GM21717 (cell line): ENCODE data around the gene CEP68.
"Not testable (repeated sequence)": the region's sequence is repeated elsewhere in the genome, so short reads cannot be mapped to it uniquely, and the experiment has no call there.

Experiments used
- ATAC-seq: cut with Tn5 transposase; IDR thresholded peaks from one replicate; pipeline ENCODE4 v1.9.1; 2021; ENCODE audit warnings: mild to moderate bottlenecking, moderate library complexity; ENCODE audit not compliant: unreplicated experiment

CEP68 gene

DNA sequence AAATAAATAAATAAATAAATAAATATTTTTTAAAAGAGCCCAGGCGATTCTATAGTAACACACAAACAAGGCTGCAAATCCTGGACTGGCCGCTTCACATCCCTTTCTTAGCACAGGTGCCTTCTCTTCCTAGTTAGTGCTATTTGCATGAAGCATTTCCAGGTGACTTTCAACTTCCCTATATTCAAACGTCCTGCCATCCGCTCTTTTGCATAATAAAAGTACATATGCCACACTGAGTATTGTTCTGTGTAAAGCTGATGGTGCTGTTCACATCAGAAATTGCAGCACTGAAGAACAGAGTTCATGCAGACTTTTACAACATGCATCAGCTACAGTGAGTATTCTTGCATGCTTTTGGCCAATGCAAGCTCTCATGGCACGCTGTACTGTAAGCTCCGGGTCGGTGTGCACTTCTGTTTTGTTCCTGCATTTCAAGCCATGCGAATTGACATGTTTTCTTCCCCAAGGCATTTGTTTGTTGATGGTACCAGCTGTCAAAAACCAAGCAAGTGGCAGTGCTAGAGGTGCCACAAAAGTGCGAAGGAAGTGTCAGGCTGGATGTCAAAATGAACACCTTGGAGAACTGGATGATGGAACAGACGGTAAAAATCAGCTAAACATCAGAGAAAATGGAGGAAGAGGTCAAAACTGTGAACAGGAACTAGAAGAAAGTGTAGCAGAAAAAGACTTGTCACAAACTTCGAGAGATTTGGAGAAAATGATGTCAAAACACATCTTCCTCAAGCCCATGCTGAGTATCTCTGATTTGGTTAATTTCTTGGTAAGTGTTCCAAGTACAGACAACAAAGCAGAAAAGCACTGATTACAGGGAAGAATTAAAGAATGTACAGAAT, 25.5 kb upstream of the CEP68 start:
- ATAC-seq, result no peak

DNA sequence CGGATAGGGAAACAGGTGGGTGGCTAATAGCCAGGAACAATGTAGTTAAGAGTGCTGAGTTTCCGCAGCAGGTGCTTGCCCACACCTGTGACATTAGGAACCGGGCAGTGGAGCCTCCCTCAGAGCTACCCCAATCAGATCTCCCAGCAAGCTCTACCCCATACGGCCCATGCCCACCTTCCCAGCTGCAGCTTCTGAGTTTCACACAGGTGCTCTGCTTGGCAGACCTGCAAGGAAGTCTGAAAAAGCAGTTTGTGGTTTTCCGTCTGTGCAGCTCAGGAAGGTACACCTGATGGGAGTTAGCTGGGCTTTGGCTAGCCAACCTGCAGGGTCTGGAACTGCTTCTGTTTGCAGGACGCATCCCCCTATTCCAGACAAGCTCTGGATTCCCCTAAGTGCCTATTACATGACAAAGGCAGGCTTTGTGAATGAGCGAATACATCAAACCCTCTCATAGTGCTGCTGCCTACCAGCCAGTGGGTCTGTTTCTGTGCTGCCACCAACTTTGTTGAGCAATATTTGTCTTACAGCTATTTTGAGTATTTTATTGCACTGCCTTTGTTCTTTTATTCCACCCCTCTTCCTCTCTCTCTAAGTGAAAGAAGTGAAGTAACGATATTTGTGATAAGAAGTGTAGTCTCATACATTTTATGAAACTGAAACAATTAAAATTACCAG, 24.7 kb upstream of the CEP68 start:
- ATAC-seq, result peak; percentile 34

DNA sequence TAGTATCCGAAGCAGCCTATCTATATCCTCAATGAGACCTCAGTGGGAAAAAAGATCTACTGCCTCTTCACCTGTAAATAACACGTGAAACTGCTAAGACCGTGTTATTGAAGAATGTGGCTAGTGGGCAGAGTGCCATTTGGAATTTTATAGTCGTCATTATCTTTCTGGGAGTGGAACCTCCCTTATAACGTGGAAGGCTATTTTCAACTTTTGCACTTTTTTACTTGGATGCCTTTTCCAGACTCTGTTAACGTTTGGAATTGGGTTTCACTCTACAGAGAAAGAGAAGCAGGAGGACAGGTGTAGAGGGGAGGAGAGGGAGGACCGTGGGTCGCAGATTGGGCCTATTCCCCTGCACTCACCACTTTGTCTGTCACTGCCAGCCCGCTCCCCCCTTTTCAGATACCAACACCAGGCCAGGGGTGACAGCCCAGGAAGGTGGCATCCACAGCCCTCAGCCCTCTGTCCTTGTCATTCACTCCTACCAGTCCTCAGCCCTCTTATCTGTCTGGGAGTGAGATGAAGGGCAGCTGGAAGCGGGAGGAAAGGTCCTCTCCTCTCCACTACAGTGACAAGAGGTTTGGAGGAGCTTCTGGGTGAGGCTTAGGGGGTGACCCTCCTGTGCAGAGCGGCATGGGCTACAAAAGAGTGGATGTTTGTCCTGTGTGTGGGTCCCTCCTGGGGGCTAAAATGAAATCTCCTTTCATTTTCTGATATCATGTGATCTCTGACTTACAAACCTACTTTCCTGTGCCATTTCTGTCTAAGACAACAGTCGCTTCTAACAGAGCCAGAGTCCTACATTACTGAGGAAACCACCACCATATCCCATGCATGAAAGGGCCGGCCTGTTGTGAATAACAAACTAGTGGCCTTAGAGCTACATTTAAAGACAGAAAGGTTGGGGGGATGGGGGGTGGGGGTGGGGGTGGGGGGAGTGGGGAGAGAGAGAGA, 23.9 kb upstream of the CEP68 start:
- ATAC-seq, result no peak

DNA sequence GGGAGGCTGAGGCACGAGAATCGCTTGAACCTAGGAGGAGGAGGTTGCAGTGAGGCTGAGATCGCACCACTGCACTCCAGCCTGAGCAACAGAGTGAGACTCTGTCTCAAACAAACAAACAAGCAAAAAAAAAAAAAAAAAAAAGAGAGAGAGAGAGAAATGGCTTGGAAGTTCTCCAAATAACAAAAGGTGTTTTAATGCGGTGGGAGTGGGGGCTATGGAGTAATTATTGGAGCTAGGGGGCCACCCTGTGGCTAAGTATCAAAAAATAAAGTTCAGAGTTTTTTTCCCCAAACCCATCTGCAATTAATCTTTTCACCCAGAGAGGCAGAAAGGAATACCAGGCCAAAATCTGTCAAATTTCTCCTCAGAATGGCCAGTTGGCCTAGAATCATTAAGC, 23.0 kb upstream of the CEP68 start:
- no peak for ATAC-seq

DNA sequence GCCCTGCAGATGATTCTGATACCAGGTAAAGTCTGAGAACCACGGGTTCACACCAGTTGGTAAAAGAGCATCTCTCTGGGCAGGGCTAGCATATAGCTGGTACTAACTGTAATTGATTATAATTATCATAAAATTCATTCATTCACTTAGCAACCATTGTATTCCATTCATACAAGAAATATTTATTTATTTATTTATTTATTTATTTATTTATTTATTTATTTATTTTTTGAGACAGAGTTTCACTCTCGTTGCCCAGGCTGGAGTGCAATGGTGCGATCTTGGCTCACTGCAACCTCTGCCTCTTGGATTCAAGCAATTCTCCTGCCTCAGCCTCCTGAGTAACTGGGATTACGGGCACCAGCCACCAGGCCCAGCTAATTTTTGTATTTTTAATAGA, 22.5 kb upstream of the CEP68 start:
- not testable (repeated sequence) for ATAC-seq

DNA sequence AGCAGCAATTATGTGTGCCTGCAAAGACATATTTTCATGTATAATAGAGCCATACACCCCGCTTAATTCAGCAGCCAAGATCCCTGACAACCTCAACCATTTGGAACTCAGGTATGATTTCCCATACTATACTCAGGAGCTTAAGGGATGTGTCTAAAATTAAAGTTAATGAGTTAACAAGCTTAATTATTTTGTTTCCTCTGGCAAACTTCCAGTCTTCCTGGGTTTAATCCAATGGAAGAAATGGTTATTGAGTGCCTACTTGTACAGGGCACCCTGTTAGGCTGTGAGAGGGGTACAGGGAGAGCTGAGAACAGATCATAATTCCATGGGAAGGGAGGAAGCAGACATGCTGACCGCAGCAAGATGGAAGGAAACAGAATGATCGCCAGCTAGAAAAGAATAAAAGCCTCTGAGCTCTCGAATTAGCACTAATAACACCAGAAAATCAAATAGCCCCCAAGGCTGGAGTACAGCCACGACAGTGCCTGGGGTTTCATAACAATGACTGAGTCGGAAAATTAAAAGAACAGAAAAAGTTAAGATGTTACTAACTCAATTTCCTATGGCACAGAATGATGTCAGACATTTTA, 20.8 kb upstream of the CEP68 start:
- no peak for ATAC-seq

DNA sequence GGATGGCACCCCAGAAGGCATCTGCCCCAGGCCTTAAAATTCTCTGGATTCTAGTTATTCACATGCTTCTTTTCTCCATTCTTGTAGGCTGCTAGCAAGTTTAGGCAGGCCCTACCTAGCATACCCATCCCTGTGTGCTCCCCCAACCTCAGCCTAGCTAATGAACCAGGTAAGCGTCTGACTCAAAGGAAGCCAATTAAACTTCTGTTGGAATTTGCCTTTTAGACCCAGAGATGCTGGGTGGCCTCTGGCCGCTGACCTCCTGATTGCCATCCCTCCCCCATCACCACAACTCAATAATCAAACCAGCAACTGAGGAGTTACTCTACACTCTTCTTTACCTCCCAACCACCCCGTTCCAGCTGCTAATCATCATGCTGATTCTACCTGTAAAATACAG, 19.0 kb upstream of the CEP68 start:
- no peak for ATAC-seq

DNA sequence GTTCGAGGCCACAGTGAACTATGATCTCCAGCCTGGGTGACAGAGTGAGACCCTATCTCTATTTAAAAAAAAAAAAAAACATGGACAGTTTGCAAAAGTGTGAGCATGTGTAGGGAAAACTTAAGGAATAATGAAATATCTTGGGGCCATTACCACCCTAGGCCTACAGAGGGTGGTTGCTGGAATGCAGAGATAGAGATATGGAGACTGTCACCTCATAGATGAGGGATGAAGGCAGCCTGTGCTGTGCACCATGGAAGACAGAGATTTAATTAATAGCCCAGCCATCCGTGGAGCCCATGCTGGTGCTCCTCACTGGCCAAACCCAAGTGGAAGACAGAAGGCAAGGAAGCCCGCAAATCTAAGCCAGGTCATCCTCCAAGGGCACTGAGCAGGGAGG, 16.6 kb upstream of the CEP68 start:
- ATAC-seq, result no peak

DNA sequence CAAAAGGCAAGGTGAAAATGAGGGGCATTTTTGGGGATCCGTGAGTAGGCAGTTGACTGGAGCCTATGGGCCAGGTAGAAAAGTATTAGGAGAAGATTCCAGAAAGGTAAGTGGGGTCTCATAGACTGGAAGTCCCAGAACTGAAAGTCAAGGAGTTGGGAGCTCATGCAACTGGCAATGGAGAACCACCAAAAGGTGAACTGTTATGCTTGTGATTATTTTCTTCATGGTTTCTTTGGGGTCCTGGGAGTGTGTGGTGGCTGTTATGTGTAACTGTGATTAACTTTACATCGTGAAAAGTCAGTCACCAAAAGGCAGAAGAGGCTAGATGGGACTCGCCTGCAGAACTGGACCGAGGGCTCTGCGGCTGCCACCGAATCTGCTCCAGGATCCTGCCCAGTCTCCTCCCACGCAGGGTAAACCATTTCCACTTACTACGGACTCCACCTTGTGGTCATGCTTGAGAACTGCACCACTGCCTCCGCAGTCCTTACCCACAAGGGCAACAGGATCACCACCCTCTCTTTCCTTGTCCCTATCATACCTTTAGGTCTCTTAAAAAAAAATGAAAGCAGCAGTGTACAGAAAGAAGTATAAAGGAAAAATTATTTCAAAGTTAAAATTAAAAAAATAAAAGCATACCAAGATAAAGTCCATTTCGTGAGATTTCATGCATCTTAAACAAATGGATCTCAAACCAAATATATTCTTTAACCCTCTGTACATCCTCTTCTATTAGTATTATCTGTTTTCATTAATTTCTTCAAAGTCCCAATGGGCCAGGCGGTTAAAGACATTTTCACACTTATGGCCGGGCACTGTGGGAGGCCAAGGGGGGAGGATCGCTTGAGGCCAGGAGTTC, 15.6 kb upstream of the CEP68 start:
- ATAC-seq, result peak; percentile 87

DNA sequence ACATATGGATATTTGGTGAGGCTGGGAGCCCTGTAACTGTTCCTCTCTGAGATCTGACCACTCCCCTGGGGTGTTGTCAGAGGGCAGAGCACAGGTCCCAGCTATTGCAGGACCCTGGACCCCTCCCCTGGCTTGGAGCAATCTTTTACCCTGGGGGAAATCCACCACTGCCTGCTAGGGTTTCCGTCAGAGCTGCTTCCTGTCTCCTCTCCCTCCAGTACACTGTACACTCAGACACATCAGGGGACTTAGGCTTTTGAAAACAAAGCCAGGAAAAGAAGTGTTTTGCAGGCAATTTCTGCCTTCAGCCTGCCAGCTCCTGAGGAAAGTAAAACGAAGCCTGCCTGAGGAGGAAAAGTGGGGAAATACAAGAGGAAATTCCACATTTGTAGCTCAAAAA, 13.2 kb upstream of the CEP68 start:
- ATAC-seq, result no peak

DNA sequence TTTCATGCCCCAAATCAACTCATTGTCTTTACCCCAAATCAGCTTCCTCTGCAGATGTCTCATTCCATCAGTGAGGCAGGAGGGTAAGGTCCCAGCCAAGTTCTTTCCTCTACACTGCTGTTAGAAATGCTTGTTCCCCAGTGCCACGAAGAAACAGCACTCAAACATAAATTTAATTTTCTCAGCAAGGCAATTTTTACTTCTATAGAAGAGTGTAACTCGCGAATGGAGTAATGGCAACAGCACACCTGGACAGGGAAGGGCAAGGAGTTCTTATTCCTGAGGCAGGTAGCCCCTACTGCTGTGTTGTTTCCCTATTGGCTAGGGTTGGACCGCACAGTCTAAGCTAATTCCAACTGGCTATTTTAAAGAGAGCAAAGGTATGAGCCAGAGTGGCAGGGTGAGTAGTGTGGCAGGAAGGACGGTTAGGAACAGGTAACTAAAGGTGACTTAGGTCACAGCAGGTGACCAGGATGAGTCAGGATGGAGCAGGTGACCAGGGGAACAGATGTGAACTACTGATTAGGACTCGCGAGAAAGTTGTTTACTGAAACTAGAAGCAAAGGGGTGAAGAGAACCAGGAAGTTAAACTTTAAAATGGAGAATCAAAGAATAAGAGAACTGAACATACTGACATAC, 12.0 kb upstream of the CEP68 start:
- no peak for ATAC-seq

DNA sequence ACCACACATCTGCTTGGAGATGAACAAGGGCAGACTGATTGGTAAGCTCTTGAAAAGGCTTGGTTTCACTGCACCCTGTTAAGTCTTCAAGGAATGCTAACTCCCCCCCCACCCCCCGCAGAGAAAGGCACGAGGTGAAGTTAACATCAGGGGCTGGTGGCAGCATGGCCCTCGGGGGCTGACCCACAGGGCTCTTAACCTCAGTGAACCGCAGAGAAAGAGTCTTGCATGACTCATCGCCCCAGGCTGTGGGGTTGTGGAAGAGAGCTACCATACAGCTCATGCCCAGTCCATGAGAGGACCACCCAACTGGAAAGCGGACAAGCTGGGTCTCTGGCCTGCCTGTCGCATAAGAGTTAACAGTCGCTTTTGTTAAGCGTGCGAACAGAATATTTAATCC, 10.6 kb upstream of the CEP68 start:
- no peak for ATAC-seq

DNA sequence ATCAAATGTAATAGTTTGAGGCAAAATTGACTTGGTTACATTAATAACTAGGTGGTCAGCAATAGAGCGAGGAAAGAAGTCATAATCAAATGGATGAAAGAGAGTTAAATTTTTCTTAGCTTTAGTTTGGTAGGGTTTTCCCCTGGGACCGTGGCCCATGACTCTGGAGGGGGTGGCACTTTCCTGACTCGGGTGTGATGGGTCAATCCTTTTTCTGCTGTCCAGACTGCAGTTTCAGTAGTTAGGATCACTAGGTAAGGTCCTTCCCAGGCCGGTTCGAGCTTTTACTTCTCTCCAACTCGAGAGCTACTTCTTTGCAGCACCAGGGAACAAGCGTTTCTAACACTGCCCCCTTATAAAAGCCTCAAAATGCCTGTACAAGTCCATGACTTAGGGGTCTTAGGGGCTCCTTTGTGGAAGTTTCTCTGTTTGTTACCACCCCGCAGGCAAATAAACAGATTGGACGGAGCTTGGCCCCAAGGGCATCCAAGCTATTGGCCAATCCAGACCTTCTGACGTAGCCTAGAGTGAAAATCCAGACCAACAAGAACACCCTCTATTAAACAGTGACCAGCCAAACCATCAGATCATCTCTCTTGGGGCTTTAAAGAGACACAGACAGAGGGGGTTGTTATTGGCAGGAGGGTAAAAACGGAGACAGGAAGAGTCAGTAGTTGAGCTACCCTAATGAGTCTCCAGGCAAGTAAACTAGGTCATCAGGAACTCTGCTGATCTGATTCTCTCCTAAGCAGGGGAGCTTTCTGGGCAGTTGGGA, 9.4 kb upstream of the CEP68 start:
- ATAC-seq, result no peak

DNA sequence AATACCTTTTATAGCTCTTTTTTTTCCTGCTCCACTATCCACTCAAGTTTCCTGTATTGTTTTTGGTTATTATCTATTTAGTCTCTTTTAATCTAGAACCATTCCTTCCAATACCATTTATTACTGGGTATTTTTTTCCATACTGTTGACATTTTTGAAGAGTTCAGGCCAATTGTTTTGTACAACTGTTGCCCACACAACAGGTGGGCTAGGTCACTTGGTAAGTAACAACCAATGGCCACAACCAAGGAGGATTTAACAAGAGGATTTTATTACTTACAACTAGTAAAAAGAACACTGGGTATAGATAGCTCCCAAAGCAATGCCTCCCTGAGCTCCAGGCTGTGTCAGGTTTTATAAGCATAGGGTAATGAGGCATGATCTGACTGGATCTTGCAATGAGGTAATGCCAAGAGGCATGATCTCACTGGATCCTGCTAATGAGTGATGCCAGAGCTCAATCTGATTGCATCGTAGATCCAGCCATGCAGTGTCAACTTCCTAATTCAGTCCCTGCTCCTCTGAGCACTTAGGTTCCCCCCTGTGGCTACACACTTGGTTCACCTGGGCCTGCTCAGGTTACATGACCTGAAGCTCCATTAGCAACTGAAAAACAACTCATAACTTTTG, 7.1 kb upstream of the CEP68 start:
- ATAC-seq, result no peak

DNA sequence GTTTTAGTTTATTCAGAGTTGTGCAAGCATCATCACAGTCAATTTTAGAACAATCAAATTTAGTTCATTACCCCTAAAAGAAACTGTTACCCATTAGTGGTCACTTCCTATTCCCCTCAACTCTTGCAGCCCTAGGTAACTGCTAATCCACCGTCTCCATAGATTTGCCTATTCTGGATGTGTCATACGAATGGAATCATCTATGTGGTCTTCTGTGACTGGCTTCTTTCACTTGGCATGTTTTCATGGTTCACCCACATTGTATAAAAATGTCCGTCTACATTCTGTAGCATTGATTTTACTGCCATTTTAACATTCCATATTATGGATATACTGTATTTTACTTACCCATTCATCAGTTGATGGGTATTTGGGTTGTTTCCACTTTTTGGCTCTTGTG, 5.3 kb upstream of the CEP68 start:
- no peak for ATAC-seq

DNA sequence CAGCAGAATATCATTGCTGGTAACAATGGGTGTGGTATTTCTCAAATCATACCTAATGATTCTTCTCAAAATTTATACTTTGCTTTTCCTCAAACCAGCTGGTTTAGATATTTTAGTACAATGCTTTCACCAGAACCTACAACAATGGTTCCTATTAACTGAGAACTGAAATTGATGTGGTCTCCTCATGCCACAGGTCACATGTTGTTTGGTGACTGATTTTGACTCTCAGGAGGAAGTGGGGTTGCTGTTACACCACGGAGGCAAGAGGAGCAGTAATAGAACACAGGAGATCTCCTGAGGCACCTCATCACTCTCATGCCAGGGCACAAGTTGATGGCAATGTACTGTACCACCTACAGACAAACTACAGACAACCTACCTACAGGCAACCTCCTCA, 3.0 kb upstream of the CEP68 start:
- ATAC-seq, result peak; percentile 51

DNA sequence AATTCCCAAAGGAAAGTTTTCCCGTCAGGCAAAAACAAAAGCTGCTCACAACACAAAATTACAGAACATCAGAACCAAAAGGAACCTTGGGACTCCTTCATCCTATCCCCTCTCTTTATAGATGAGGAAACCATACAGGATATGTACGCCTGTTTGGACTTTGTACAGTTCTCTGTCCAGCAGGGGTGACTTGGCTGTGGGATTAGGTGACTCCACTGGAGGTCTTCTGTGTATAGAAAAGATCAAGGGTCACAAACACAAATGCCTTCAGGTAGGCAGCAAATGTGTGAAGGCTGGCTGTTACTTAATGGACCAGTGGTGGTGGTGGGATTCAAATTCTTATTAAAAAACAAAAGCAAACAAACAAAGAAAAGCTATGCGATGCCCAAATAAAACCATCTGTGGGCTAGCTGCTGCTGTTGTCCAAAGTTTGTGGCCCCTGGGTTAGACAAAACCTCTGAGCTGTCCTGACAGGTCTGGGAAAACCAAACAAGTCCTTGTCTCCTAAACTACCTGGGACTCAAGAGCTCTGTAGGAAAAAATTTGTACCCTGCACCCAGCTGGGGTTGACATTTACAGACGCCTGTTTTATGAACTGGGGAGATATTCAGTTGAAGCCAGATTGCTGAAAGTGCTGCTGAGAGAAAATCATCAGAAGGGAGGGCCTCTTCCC, 1.3 kb upstream of the CEP68 start:
- ATAC-seq, result no peak
